Neural cell (in vitro differentiated cells): ENCODE measurements around the gene KLC1. TPM values are rescaled to one million over a fixed set of nuclear protein-coding genes. Genes with fewer than 3 reads are reported as not detected.

Experiments used
- H2AFZ ChIP-seq: fragments of 200-600, 300-800 bp; sonication (generic), shearing (Covaris generic); 2 replicates; pipeline ENCODE4 v1.6.0; 2014; ENCODE audit warnings: low read depth, mild to moderate bottlenecking, antibody characterized with exemption, low read length, moderate library complexity
- H3F3A ChIP-seq: fragments of 200-600 bp; shearing (Covaris generic); 2 replicates; pipeline ENCODE4 v1.6.1; 2016; ENCODE audit warnings: mild to moderate bottlenecking, moderate library complexity, mixed read lengths, antibody characterized with exemption, low read length; ENCODE audit not compliant: insufficient read depth, poor library complexity, severe bottlenecking
- H3K27ac ChIP-seq: fragments of 200-600, 300-800 bp; sonication (generic), shearing (Covaris generic); 2 replicates; pipeline ENCODE4 v1.5.1; 2014; ENCODE audit warnings: mild to moderate bottlenecking, low read length, moderate library complexity
- H3K27me3 ChIP-seq: fragments of 300-800, 200-600 bp; sonication (generic), shearing (Covaris generic); 2 replicates; pipeline ENCODE4 v1.6.0; 2014; ENCODE audit warnings: mild to moderate bottlenecking, low read depth, low read length, moderate library complexity; ENCODE audit not compliant: insufficient read depth
- H3K36me3 ChIP-seq: fragments of 300-800, 200-600 bp; sonication (generic), shearing (Covaris generic); 2 replicates; pipeline ENCODE4 v1.5.1; 2014; ENCODE audit warnings: mild to moderate bottlenecking, antibody characterized with exemption, low read length, moderate library complexity; ENCODE audit not compliant: insufficient read depth
- H3K4me2 ChIP-seq: fragments of 300-800, 200-600 bp; sonication (generic), shearing (Covaris generic); 2 replicates; pipeline ENCODE4 v1.6.0; 2014; ENCODE audit warnings: mild to moderate bottlenecking, low read length
- H3K4me3 ChIP-seq: fragments of 300-800, 200-600 bp; sonication (generic), shearing (Covaris generic); 2 replicates; pipeline ENCODE4 v1.5.1; 2014; ENCODE audit warnings: mild to moderate bottlenecking, low read length, moderate library complexity
- H3K79me2 ChIP-seq: fragments of 200-600 bp; shearing (Covaris generic); replicated peaks from 2 replicates; pipeline ENCODE4 v1.6.0; 2014; ENCODE audit warnings: mild to moderate bottlenecking, low read length, moderate library complexity; ENCODE audit not compliant: insufficient read depth
- H3K9ac ChIP-seq: fragments of 300-800, 200-600 bp; sonication (generic), shearing (Covaris generic); 2 replicates; pipeline ENCODE4 v1.6.1; 2016; ENCODE audit warnings: mild to moderate bottlenecking, low read length, mixed read lengths
- H3K9me2 ChIP-seq: fragments of 200-600 bp; shearing (Covaris generic); 2 replicates; pipeline ENCODE4 v1.6.1; 2016; ENCODE audit warnings: mild to moderate bottlenecking, low read length, mixed read lengths; ENCODE audit not compliant: insufficient read depth
- H3K9me3 ChIP-seq: fragments of 200-600, 300-800 bp; sonication (generic), shearing (Covaris generic); 2 replicates; pipeline ENCODE4 v1.6.1; 2016; ENCODE audit warnings: mild to moderate bottlenecking, mixed run types, low read length, moderate library complexity, mixed read lengths
- H4K20me1 ChIP-seq: fragments of 200-600 bp; shearing (Covaris generic); 2 replicates; pipeline ENCODE4 v1.6.1; 2016; ENCODE audit warnings: mild to moderate bottlenecking, mixed run types; ENCODE audit not compliant: insufficient read depth
- CTCF ChIP-seq: fragments of 450-650 bp; IDR thresholded peaks from 2 replicates; pipeline ENCODE4 v1.5.1; 2014; ENCODE audit warnings: antibody characterized with exemption, mild to moderate bottlenecking, moderate library complexity; ENCODE audit not compliant: poor library complexity, severe bottlenecking
- EP300 ChIP-seq: fragments of 450-650 bp; conservative IDR thresholded peaks from 2 replicates; pipeline ENCODE4 v1.6.1; 2014; ENCODE audit warnings: antibody characterized with exemption, mild to moderate bottlenecking, moderate library complexity; ENCODE audit not compliant: poor library complexity, severe bottlenecking
- EZH2 ChIP-seq: fragments of 200-600, 300-800 bp; shearing (Covaris generic), sonication (generic); IDR thresholded peaks from 2 replicates; pipeline ENCODE4 v1.6.1; 2014; ENCODE audit warnings: antibody characterized with exemption, low read length, borderline replicate concordance, mild to moderate bottlenecking; ENCODE audit not compliant: insufficient read depth, poor library complexity, severe bottlenecking
- MXI1 ChIP-seq: fragments of 450-650 bp; conservative IDR thresholded peaks from 2 replicates; pipeline ENCODE4 v1.6.1; 2014; ENCODE audit warnings: antibody characterized with exemption, mild to moderate bottlenecking; ENCODE audit not compliant: poor library complexity, severe bottlenecking
- POLR2AphosphoS5 ChIP-seq: IDR thresholded peaks from 2 replicates; pipeline ENCODE4 v1.6.1; 2012
- RAD21 ChIP-seq: fragments of 450-650 bp; conservative IDR thresholded peaks from 2 replicates; pipeline ENCODE4 v1.6.1; 2014; ENCODE audit warnings: antibody characterized with exemption, mild to moderate bottlenecking, moderate library complexity
- REST ChIP-seq: IDR thresholded peaks from 2 replicates; pipeline ENCODE4 v1.6.1; 2012; ENCODE audit warnings: borderline replicate concordance
- SMC3 ChIP-seq: fragments of 450-650 bp; conservative IDR thresholded peaks from 2 replicates; pipeline ENCODE4 v1.6.1; 2014; ENCODE audit warnings: antibody characterized with exemption, mild to moderate bottlenecking, moderate library complexity; ENCODE audit not compliant: poor library complexity
- TAF1 ChIP-seq: IDR thresholded peaks from 2 replicates; pipeline ENCODE4 v1.6.1; 2012; ENCODE audit warnings: low read depth
- polyA plus RNA-seq: library from polyadenylated mRNA; depleted of rRNA; stranded (reverse); fragments of >200 nt; gene quantifications from 2 replicates; pipeline ENCODE4 v1.2.3, GENCODE V29; 2014

The KLC1 gene
- polyA plus RNA-seq, 1 donor from 2014 or later, result 1,272 TPM

- Histone ChIP-seq H2AFZ (no peak overlapping the region), H3K36me3 (no peaks in the 10 kb centered on the region), H3K79me2 (peaks cover 6% of the 10 kb centered on the region), H3K27me3 (no peaks in the 10 kb centered on the region), H4K20me1 (no peaks in the 10 kb centered on the region), H3K27ac (no peak overlapping the region), H3K4me2 (no peak overlapping the region), H3K4me3 (no peak overlapping the region), H3K9me2 (no peaks in the 10 kb centered on the region), H3K9ac (no peak overlapping the region), H3F3A (no peaks in the 10 kb centered on the region), H3K9me3 (no peaks in the 10 kb centered on the region)
- TF ChIP-seq CTCF, result no peak
- TF ChIP-seq SMC3, result no peak
- no peak for TF ChIP-seq POLR2AphosphoS5
- no peak for TF ChIP-seq EZH2
- TF ChIP-seq RAD21, result no peak
- TF ChIP-seq EP300, result no peak
These were observed 5.0 kb upstream of the KLC1 start for GRCh38 chr14:103623883-103624482.

GRCh38 chr14:103624860-103625259 is 4.2 kb upstream of the KLC1 start:
- no peaks in the 10 kb centered on the region for H3K27me3 ChIP-seq
- peaks cover 14% of the 10 kb centered on the region for H3K79me2 ChIP-seq
- H4K20me1 ChIP-seq, result no peaks in the 10 kb centered on the region
- no peak for TF ChIP-seq CTCF
- no peak for TF ChIP-seq RAD21
- no peak for TF ChIP-seq MXI1
- TF ChIP-seq EZH2, result no peak
- TF ChIP-seq POLR2AphosphoS5, result no peak
- no peak for TF ChIP-seq REST
- no peak for TF ChIP-seq TAF1
- no peak for TF ChIP-seq SMC3
- TF ChIP-seq EP300, result no peak
- H3K9me3 ChIP-seq, result no peaks in the 10 kb centered on the region
- H2AFZ ChIP-seq, result no peak overlapping the region
- H3K9me2 ChIP-seq, result no peaks in the 10 kb centered on the region
- no peak overlapping the region for H3K4me3 ChIP-seq
- H3K36me3 ChIP-seq, result no peaks in the 10 kb centered on the region
- H3K9ac ChIP-seq, result no peak overlapping the region
- H3F3A ChIP-seq, result no peaks in the 10 kb centered on the region
- H3K4me2 ChIP-seq, result no peak overlapping the region
- H3K27ac ChIP-seq, result no peak overlapping the region
